Muscle layer of colon (tissue), 2 donors: ENCODE results near the gene DPYD.

Experiments
- H3K27ac ChIP-seq: one replicate; pipeline ENCODE4 v1.7.0; 2013; ENCODE audit warnings: low read depth, mild to moderate bottlenecking, low read length, moderate library complexity
- H3K27me3 ChIP-seq, 2 donors: one replicate each; pipeline ENCODE4 v1.7.0; 2013; ENCODE audit warnings: low read length in 2 of 2, mild to moderate bottlenecking in 2 of 2; ENCODE audit not compliant: insufficient read depth in 2 of 2, control insufficient read depth in 1 of 2
- H3K36me3 ChIP-seq: one replicate; pipeline ENCODE4 v1.7.0; 2013; ENCODE audit warnings: mild to moderate bottlenecking, low read length; ENCODE audit not compliant: insufficient read depth
- H3K4me1 ChIP-seq: one replicate; pipeline ENCODE4 v1.7.0; 2013; ENCODE audit warnings: mild to moderate bottlenecking, low read length; ENCODE audit not compliant: insufficient read depth
- H3K4me3 ChIP-seq, 2 donors: one replicate each; pipeline ENCODE4 v1.7.0; 2013; ENCODE audit warnings: low read length in 2 of 2, low read depth in 1 of 2, mild to moderate bottlenecking in 1 of 2, moderate library complexity in 1 of 2
- H3K9ac ChIP-seq: one replicate; pipeline ENCODE4 v1.7.0; 2013; ENCODE audit warnings: low read length
- H3K9me3 ChIP-seq: one replicate; pipeline ENCODE4 v1.7.0; 2013; ENCODE audit warnings: mild to moderate bottlenecking, low read length
- donor health status: abdominal sarcoma.
- donor health status: Adenocarcinoma of cecum.

DPYD gene

GRCh38 chr1:97905141-97905940, 15.5 kb downstream of the DPYD start:
- Histone ChIP-seq H3K9ac (no peak overlapping the region), H3K27me3 (no peaks in the 10 kb centered on the region), H3K9me3 (no peaks in the 10 kb centered on the region), H3K36me3 (no peaks in the 10 kb centered on the region), H3K27ac (no peak overlapping the region), H3K4me3 (no peak overlapping the region), H3K4me1 (peaks cover 23% of the 10 kb centered on the region)

- no peak overlapping the region for H3K27ac ChIP-seq
- no peak overlapping the region for H3K9ac ChIP-seq
- no peaks in the 10 kb centered on the region for H3K36me3 ChIP-seq
- H3K4me3 ChIP-seq = no peak overlapping the region
- no peaks in the 10 kb centered on the region for H3K9me3 ChIP-seq
- H3K27me3 ChIP-seq = no peaks in the 10 kb centered on the region
- peaks cover 28% of the 10 kb centered on the region for H3K4me1 ChIP-seq
Measured at GRCh38 chr1:97904534-97904933, 16.3 kb downstream of the DPYD start.

- H3K4me3 ChIP-seq = no peak overlapping the region
- H3K4me1 ChIP-seq = peaks cover 28% of the 10 kb centered on the region
- H3K9ac ChIP-seq = no peak overlapping the region
- H3K36me3 ChIP-seq = no peaks in the 10 kb centered on the region
- H3K27me3 ChIP-seq = no peaks in the 10 kb centered on the region
- H3K27ac ChIP-seq = no peak overlapping the region
- no peaks in the 10 kb centered on the region for H3K9me3 ChIP-seq
Measured at GRCh38 chr1:97903626-97904025, 17.2 kb downstream of the DPYD start.

GRCh38 chr1:97902067-97902466, 18.8 kb downstream of the DPYD start:
- Histone ChIP-seq H3K27ac (no peak overlapping the region), H3K4me3 (no peak overlapping the region), H3K27me3 (no peaks in the 10 kb centered on the region), H3K9ac (no peak overlapping the region), H3K9me3 (no peaks in the 10 kb centered on the region), H3K36me3 (no peaks in the 10 kb centered on the region), H3K4me1 (peaks cover 28% of the 10 kb centered on the region)

GRCh38 chr1:97901017-97901658, 19.7 kb downstream of the DPYD start:
- Histone ChIP-seq H3K4me1 (peaks cover 28% of the 10 kb centered on the region), H3K9me3 (no peaks in the 10 kb centered on the region), H3K36me3 (no peaks in the 10 kb centered on the region), H3K27me3 (no peaks in the 10 kb centered on the region), H3K9ac (no peak overlapping the region), H3K27ac (no peak overlapping the region), H3K4me3 (no peak overlapping the region)

GRCh38 chr1:97898948-97899347, 21.9 kb downstream of the DPYD start:
- Histone ChIP-seq H3K4me3 (no peak overlapping the region), H3K36me3 (no peaks in the 10 kb centered on the region), H3K27ac (no peak overlapping the region), H3K9me3 (no peaks in the 10 kb centered on the region), H3K9ac (no peak overlapping the region), H3K4me1 (peaks cover 20% of the 10 kb centered on the region), H3K27me3 (no peaks in the 10 kb centered on the region)

- Histone ChIP-seq H3K4me3 (no peak overlapping the region), H3K36me3 (no peaks in the 10 kb centered on the region), H3K4me1 (peaks cover 5% of the 10 kb centered on the region), H3K27ac (no peak overlapping the region), H3K9me3 (no peaks in the 10 kb centered on the region), H3K9ac (no peak overlapping the region), H3K27me3 (no peaks in the 10 kb centered on the region)
Measured at GRCh38 chr1:97895278-97895677, 25.6 kb downstream of the DPYD start.

- Histone ChIP-seq H3K9ac (no peak overlapping the region), H3K4me3 (no peak overlapping the region), H3K4me1 (no peaks in the 10 kb centered on the region), H3K9me3 (no peaks in the 10 kb centered on the region), H3K27ac (no peak overlapping the region), H3K36me3 (no peaks in the 10 kb centered on the region), H3K27me3 (no peaks in the 10 kb centered on the region)
Measured at GRCh38 chr1:97893844-97894243, 27.0 kb downstream of the DPYD start.

GRCh38 chr1:97886199-97886598, 34.6 kb downstream of the DPYD start:
- H3K4me3 ChIP-seq = no peak overlapping the region
- no peaks in the 10 kb centered on the region for H3K36me3 ChIP-seq
- H3K27ac ChIP-seq = no peak overlapping the region
- H3K9ac ChIP-seq = no peak overlapping the region
- H3K9me3 ChIP-seq = no peaks in the 10 kb centered on the region
- H3K27me3 ChIP-seq = no peaks in the 10 kb centered on the region
- H3K4me1 ChIP-seq = peaks cover 7% of the 10 kb centered on the region

- H3K4me3 ChIP-seq = no peak overlapping the region
- H3K9ac ChIP-seq = no peak overlapping the region
- H3K4me1 ChIP-seq = peaks cover 7% of the 10 kb centered on the region
- no peak overlapping the region for H3K27ac ChIP-seq
- no peaks in the 10 kb centered on the region for H3K27me3 ChIP-seq
- no peaks in the 10 kb centered on the region for H3K9me3 ChIP-seq
- no peaks in the 10 kb centered on the region for H3K36me3 ChIP-seq
Measured at GRCh38 chr1:97883823-97884222, 37.0 kb downstream of the DPYD start.

- Histone ChIP-seq H3K27me3 (no peaks in the 10 kb centered on the region), H3K4me3 (no peak overlapping the region), H3K36me3 (no peaks in the 10 kb centered on the region), H3K4me1 (no peaks in the 10 kb centered on the region), H3K9ac (no peak overlapping the region), H3K9me3 (no peaks in the 10 kb centered on the region), H3K27ac (no peak overlapping the region)
Measured at GRCh38 chr1:97877307-97877706, 43.5 kb downstream of the DPYD start.

GRCh38 chr1:97875996-97876395, 44.8 kb downstream of the DPYD start:
- Histone ChIP-seq H3K4me1 (no peaks in the 10 kb centered on the region), H3K27me3 (no peaks in the 10 kb centered on the region), H3K4me3 (no peak overlapping the region), H3K36me3 (no peaks in the 10 kb centered on the region), H3K9ac (no peak overlapping the region), H3K9me3 (no peaks in the 10 kb centered on the region), H3K27ac (no peak overlapping the region)
